GM06990 (cell line): ENCODE measurements around the gene FAM180A.

Experiments used
- DNase-seq: peaks from one replicate; pipeline ENCODE4 v3.0.0-alpha.2; 2011; ENCODE audit not compliant: insufficient read length; ENCODE audit errors: extremely low read depth
- H3K27me3 ChIP-seq: replicated peaks from 2 replicates; pipeline ENCODE4 v1.6.0; 2011; ENCODE audit warnings: low read length; ENCODE audit not compliant: control insufficient read depth, insufficient read depth
- H3K36me3 ChIP-seq: 2 replicates; pipeline ENCODE4 v1.5.1; 2011; ENCODE audit warnings: low read length; ENCODE audit not compliant: control insufficient read depth, insufficient read depth
- H3K4me3 ChIP-seq: replicated peaks from 2 replicates; pipeline ENCODE4 v1.5.1; 2011; ENCODE audit warnings: low read depth, mild to moderate bottlenecking, control low read depth, low read length
- CTCF ChIP-seq: IDR thresholded peaks from 2 replicates; pipeline ENCODE4 v1.5.1; 2011; ENCODE audit warnings: low read length, control low read depth, mild to moderate bottlenecking, inconsistent platforms; ENCODE audit not compliant: insufficient read depth, poor library complexity, severe bottlenecking

Gene FAM180A

GRCh38 chr7:135791543-135792362 is 43.1 kb upstream of the FAM180A start:
- no peak for DNase-seq
- no peak for TF ChIP-seq CTCF
- Histone ChIP-seq H3K4me3 (no peak overlapping the region), H3K36me3 (no peaks in the 10 kb centered on the region), H3K27me3 (no peaks in the 10 kb centered on the region)

- DNase-seq = no peak
- no peak for TF ChIP-seq CTCF
- H3K4me3 ChIP-seq = no peak overlapping the region
- no peaks in the 10 kb centered on the region for H3K36me3 ChIP-seq
- no peaks in the 10 kb centered on the region for H3K27me3 ChIP-seq
Observed at GRCh38 chr7:135790371-135790977, 41.9 kb upstream of the FAM180A start.

GRCh38 chr7:135789956-135790355 is 41.3 kb upstream of the FAM180A start:
- H3K36me3 ChIP-seq = no peaks in the 10 kb centered on the region
- TF ChIP-seq CTCF = no peak
- no peak overlapping the region for H3K4me3 ChIP-seq
- no peaks in the 10 kb centered on the region for H3K27me3 ChIP-seq
- DNase-seq = no peak

- DNase-seq = no peak
- no peaks in the 10 kb centered on the region for H3K27me3 ChIP-seq
- no peak overlapping the region for H3K4me3 ChIP-seq
- no peak for TF ChIP-seq CTCF
- no peaks in the 10 kb centered on the region for H3K36me3 ChIP-seq
Observed at GRCh38 chr7:135789431-135789830, 40.8 kb upstream of the FAM180A start.

GRCh38 chr7:135786911-135787310 is 38.3 kb upstream of the FAM180A start:
- no peak for TF ChIP-seq CTCF
- no peak overlapping the region for H3K4me3 ChIP-seq
- H3K36me3 ChIP-seq = no peaks in the 10 kb centered on the region
- no peak for DNase-seq
- H3K27me3 ChIP-seq = no peaks in the 10 kb centered on the region
